GM12892 (cell line): ENCODE measurements around the gene PRSS27.

Source experiments
- POLR2A ChIP-seq: IDR thresholded peaks from 2 replicates; pipeline ENCODE4 v1.6.1; 2011; ENCODE audit warnings: low read depth, low read length, control low read depth
- POLR2AphosphoS5 ChIP-seq: IDR thresholded peaks from 2 replicates; pipeline ENCODE4 v1.6.1; 2011; ENCODE audit warnings: low read depth, low read length, control low read depth
- TAF1 ChIP-seq: IDR thresholded peaks from 2 replicates; pipeline ENCODE4 v1.6.1; 2011; ENCODE audit warnings: low read depth, mild to moderate bottlenecking, control low read depth, low read length, borderline replicate concordance

GRCh38 chr16:2692251-2692947, 27.6 kb downstream of the PRSS27 start:
- no peak for TF ChIP-seq POLR2A
- no peak for TF ChIP-seq POLR2AphosphoS5
- TF ChIP-seq TAF1: no peak
